Islet of Langerhans (tissue), 1 donor: ENCODE results near the gene GAD1.

Experiments
- FAIRE-seq: peaks from one replicate; lab custom pipeline; 2011; peaks lifted over from hg19 to GRCh38; lab: Jason Lieb, UNC

GAD1 gene

GRCh38 chr2:170816504-170817092 lies at the start of gene GAD1:
TSS of gene GAD1 (plus strand) at chr2:170816887. CDS start at chr2:170818592, 1,705 bp downstream.
- no peak for FAIRE-seq

DNA sequence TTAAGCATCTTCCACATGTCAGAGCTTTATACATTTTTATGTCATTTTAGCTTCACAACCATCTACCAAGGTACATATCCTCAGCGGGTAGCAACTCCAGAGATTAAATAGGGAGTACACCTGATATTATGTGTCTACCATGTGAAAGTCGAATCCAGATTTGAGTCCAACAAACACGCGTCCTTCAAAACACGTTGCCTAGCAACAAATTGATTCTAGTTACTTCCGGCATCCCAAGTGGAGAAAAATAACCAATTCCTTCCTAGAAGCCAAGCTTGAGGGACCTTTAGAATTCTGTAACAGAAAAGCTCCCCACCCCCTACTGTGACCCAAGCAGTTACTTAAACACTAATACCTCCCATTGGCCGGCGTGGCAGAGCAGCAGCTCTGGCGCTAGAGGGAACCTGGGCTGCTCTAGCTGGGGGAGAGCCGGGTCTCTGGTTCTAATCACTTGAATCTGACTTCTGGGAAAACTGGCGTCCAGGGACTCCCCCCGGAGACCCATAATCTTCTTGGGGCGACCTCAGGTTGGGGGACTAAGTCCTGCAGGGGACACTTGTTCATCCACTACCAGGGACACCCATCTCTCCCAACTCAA lies 46.6 kb upstream of the GAD1 start, which contains the start of gene ERICH2:
Gene ERICH2, plus strand, starts transcription at position 371 of the 598 bp plus-strand sequence. CDS start 304 bp downstream, outside the sequence.
- FAIRE-seq: peak; percentile 70

DNA sequence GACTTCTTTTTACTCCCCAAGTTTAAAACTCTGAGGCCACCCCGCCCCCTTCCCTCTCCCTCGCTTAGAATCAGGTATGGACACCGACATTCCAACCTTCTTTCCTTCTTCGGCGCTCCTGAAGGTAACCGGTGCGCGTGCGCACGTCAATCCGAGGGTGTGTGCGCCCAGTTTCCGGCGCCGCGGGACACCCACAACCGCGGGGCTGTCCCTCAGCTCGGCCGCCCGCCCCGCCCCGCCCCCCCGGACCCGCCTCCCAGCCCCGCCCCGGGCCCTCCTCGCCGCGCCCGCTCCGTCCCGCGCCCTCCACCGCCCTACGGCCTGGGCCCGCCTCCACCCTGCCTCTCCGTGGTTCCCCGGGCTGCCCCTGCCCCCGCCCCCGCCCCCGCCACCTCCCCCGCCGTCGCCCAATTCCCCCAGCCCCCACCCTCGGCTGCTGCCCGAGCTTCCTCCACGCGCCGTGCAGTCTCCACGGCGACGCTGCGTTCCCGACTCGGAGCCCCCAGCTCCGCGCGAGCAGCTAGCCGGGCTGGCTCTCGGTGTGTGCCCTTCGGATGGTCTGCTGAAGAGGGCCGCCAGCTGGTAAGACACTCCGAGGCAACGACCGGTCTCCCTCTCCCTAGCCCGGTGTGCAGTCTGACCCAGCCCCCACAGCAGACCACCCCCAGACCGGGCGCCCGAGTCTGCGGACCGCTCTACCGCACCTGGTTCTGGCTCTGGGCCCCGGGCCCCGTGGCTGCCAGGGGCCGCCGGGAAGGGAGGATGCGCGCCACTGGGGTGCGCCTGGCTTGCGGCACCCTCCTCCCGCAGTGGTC lies 45.9 kb upstream of the GAD1 start:
- no peak for FAIRE-seq

DNA sequence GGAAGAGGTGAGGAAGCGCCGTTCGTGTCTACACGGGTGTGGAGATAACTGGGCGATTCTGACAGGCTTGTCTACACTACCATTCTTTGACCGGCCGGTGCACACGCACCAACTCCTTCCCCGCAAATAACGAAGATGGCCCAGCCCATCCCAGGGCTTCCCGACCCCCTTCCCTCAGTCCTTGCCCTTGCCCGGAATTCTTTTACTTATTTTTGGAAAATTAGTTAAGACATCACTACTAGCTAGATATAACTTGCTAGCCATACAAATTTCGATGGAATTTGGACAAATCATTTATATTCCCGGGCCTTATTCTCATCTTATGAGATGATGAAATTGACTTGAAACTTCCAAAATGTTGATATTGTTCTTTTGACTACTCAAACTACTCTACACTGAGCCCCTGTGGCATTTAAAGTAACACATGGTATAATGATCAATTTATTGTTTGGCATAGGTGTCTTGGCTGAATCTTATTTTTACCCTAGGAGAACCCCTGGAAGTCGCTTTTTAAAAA lies 45.2 kb upstream of the GAD1 start:
- FAIRE-seq: no peak

DNA sequence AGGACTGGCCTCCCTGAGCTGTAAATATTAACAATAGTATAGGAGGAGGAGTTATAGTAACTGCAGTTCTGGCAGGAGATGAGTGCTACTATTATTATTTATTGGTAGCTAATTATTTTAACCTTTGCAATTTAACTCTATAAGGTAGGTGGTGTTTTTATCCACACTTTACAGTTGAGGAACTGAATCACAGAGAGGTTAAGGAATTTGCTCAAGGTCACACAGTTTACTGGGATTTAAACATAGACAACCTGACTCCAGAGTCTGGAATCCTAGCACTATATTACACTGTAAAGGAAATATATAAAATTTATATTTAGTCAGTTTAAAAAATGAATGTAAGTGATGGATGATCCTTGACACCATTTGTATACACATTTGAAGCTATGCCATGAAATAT lies 44.4 kb upstream of the GAD1 start:
- no peak for FAIRE-seq

- FAIRE-seq: no peak
Measured at GRCh38 chr2:170774074-170774473, 42.6 kb upstream of the GAD1 start.

DNA sequence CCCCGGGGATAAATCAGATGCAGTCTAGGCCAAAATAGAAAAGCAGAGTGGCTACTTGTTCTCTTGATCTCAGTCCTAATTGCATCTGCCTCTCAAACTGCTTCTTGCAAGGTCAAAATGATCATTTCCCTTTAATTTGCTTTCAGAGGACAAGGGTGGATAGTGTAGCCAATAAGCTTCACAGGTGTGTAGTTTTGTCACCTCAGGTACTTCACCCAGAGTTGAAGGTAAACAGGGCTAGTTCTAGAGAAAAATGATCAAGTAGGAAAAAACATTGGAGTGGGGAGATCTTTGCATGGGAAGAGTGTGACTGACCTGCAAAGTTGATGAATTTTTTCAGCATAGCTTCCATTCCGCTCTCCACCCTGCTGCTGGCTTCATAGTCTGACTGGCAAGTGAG lies 37.8 kb upstream of the GAD1 start:
- FAIRE-seq: no peak

GRCh38 chr2:170779304-170779703 lies 37.4 kb upstream of the GAD1 start:
- FAIRE-seq: no peak

DNA sequence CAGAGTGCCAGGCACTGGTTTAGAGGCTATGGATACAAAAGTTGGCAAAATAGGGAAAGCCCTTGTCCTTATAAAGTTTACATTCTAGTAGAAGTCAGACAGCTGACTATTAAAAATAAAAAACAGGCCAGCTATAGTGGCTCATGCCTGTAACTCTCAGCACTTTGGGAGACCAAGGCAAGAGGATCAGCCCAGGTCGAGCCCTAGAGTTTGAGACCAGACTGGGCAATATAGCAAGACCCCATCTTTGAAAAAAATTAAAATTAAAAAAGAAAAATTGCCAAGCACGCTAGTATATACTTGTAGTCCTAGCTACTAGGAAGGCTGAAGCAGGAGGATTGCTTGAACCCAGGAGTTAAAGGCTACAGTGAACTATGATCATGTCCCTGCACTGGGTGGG lies 34.0 kb upstream of the GAD1 start:
- no peak for FAIRE-seq

DNA sequence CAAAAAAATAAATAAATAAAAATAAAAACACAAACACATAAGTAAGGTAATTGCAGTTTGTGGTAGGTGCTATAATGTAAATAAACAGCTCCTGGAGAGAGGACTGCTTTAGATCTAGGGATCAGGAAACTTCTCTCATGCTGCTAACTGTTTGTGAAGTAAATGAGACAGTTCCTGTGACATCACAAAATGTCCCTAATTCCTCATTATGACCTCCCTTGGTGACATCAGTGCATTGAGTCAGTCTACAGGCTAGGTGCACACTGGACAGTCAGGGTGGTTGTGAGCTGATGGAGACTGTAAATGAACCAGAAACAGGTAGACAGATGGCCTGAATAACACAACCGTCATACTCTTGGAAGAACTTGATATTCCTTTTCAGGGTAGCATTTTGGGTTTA lies 33.1 kb upstream of the GAD1 start:
- no peak for FAIRE-seq

- FAIRE-seq: no peak
Measured at GRCh38 chr2:170798996-170799395, 17.7 kb upstream of the GAD1 start.

DNA sequence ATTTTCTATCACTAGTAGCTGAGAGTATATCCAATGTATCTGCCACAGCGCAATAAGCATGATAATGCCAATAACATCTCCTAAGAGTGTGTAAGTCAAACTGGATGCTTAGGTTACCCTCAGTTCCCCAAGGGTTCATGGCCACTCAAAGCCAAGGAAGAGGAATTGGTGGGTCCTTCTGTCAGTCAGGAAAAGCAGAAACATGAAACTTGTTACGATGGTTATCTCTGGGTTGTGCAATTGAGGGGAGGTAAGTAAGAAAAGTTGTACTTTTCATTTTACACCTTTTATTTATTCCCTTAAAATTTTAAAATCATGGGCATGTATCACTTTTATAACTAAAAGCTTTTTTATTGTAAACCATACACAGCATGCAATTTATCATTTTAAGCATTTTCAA lies 10.1 kb upstream of the GAD1 start:
- FAIRE-seq: no peak

DNA sequence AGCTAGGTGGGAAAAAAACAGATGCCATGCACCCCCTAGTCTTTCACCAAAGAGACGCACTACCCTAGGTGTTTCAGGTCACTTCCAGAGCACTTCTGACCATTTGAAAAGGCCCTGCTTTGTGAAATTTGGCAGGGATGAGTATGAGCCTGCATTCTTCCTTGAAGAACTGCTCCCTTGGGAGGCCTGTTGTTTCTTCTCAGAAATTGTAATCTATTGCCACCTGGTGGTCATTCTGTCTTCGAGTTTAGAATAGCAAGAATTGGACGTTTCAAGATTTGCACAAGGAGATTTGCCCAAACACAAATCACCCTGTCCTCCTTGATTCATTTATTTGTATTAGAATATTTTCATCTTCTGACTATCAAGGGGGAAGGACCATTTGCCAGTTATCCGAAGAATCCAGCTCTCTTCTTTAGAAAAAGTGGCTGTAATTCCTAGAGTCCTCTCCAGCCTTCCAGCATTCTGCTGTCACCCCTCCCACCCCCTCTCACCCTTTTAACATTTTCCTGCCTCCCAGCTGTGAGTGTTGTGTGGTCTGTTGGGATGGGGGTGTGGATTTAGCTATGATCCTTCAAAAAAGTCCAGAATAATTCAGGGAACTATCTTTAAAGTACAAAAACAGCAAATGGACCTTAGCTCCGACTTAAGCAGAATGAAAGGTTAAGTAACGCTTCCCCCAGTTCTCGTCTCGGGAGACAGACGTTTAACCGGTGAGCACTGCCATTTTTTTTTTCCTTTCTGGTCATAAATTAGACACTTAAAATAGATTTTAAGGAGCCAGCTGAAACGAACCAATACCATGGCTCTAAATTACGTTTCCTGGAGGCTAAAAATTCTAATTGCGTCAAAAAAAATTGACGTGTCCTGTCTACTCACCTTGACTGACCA lies 3.7 kb upstream of the GAD1 start:
- FAIRE-seq: peak; percentile 98

DNA sequence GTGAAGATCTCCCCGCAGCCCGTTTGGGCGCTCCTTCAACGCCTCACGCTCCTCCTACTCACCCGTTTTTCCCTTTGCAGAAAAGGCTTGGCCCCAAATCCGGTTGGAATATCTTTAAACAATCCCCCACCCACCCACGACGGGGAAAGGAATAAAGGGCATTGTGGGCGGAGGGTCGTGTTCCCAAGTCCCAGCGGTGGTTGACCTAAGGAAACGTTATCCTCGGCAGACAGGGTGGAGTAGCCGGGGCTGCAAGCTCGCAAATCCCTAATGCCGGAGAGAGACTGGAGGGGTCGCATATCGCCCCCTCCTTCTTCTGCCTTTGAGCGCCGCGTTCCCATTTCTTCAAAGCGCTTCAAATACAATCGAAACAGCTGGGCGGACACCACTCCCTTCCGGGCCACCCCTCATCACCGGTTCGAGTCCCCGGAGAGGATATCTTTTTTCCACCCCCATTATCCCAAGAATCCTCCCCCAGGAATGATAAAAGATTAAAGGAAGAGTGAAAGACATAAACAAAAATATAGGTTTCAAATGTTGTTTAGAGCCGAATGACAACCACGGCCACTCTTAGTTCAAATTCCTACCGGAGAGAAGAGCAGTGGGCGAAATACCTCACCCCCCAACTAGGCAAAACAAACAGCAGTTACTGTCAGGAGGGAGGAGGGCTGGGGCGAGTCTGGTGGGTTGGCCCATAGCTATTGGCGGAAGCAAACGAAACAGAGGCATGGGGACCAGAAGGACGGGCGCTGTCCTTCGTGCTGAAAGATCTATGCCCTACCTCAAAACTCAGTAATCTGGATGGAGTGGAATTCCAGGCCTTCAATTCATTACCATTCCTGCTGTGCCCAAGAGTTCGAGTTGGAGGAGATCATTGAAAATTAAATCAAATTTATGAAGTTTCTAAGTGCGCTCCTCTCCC lies 2.8 kb upstream of the GAD1 start:
- FAIRE-seq: no peak

- FAIRE-seq: no peak
Measured at GRCh38 chr2:170814533-170815230, 2.0 kb upstream of the GAD1 start.

DNA sequence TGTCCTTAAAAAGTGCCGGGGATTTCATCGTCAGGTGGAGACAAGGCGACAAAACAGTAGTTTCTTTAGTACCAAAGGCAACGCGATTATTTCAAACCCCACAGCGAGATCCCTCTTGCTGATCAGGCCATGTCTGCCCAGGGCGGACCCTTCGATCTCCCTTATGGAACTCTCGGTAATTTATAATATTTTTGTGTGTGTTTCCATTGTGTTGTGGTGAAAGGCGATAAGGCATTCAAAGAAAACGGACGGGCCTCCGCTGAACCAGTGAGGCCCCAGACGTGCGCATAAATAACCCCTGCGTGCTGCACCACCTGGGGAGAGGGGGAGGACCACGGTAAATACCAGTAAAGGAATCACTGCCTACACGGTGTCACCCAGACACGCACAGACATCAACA lies 1.4 kb upstream of the GAD1 start:
- no peak for FAIRE-seq

DNA sequence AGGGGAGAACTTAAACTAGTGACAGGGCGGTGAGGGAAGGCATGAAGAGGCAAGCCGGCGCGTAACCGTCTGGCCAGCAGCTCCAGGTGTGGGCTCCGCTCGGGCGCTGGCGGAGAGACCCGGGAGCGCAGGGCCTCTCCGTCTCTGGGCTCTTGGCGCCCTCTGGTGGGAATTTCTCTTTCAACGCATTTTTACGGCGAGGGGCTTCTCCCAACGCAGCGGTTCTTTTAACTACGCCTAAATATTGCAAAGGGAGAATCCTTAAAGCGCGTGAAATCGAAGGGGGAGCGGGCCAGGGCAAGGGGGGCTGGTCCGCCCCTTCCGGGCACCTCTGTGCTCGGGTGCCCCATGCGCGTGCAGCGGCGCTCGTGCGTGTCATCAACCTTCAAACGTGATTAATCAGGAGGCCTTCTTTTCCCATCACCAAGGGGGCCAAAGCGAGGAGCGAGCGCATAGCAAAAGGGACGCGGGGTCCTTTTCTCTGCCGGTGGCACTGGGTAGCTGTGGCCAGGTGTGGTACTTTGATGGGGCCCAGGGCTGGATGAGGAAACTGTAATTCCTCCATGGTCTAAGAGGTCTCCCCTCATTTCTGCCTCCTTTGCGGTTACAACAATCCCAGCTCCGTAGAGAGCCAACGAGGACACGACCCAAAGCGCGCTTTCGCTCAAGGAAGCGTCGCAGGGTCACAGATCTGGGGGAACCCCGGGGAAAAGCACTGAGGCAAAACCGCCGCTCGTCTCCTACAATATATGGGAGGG lies 762 bp upstream of the GAD1 start:
- no peak for FAIRE-seq

DNA sequence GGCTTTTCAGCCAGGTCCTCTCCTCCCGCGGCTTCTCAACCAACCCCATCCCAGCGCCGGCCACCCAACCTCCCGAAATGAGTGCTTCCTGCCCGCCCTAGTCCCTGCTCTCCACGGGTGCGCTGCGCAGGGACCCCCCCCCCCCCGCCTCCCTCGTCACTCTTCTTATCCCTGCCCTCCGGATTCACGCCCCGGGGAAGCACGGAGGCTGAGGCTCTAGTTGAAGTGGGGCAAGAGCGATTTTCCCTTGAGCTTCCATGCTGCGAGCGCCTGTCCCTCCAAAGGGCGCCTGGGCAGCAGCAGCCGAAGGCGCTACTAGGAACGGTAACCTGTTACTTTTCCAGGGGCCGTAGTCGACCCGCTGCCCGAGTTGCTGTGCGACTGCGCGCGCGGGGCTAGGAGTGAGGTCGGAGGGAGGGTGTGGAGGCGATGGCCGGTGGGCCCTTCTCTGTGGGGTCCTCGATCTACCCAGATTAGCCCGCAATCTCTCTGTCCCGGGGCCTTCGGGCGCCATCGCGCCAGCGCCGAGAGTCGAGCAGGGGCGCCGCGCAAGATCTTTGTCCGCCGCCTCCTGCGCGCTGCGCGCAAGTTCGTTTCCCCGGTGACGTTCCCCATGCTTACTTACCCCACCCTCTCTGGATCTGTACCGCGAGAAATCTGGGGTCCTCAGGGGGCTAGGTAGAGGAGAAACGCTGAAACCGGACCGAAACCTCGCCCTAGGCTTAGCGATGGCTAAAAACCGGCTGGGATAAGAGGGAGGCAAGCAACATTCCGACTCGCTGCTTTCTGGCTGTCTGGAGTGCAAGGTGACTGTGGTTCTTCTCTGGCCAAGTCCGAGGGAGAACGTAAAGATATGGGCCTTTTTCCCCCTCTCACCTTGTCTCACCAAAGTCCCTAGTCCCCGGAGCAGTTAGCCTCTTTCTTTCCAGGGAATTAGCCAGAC lies 677 bp downstream of the GAD1 start:
- no peak for FAIRE-seq
